Heart left ventricle (tissue), 16 donors: ENCODE results near the gene ALDH3A1. TPM values are rescaled to one million over a fixed set of nuclear protein-coding genes. Genes with fewer than 3 reads are reported as not detected.

ENCODE experiments used
- ATAC-seq, 4 donors: fragments of 200-7000 bp; cut with Tn5 transposase; one replicate each; pipeline ENCODE4 v1.9.1; 2020 to 2022; ENCODE audit warnings: moderate library complexity in 4 of 4, mild to moderate bottlenecking in 3 of 4, moderate number of reproducible peaks in 1 of 4
- DNase-seq, 5 donors: peaks; one replicate each; pipeline ENCODE4 v3.0.0-alpha.2; 2020
- H3K27ac ChIP-seq, 12 donors: fragments of 200-600 bp; sonication (generic) in 4 of 12; one replicate each; pipeline versions ENCODE4 v1.5.0 to v1.8.0; 2016 to 2022; ENCODE audit warnings: mild to moderate bottlenecking in 2 of 12
- H3K27me3 ChIP-seq, 9 donors: fragments of 200-600 bp; sonication (generic) in 2 of 9; one replicate each; pipeline versions ENCODE4 v1.5.1 to v1.8.0; 2016 to 2022; ENCODE audit warnings: mild to moderate bottlenecking in 3 of 9
- H3K36me3 ChIP-seq, 9 donors: fragments of 200-600 bp; sonication (generic) in 2 of 9; one replicate each; pipeline versions ENCODE4 v1.5.0 to v1.8.0; 2018 to 2022; ENCODE audit warnings: mild to moderate bottlenecking in 2 of 9
- H3K4me1 ChIP-seq, 12 donors: fragments of 200-600 bp; sonication (generic) in 4 of 12; one replicate each; pipeline versions ENCODE4 v1.5.0 to v1.8.0; 2016 to 2022; ENCODE audit warnings: mild to moderate bottlenecking in 3 of 12
- H3K4me3 ChIP-seq, 12 donors: fragments of 200-600 bp; sonication (generic) in 4 of 12; one replicate each; pipeline versions ENCODE4 v1.5.0 to v1.8.0; 2017 to 2022; ENCODE audit warnings: mild to moderate bottlenecking in 9 of 12, moderate library complexity in 4 of 12
- H3K9me3 ChIP-seq, 12 donors: fragments of 200-600 bp; sonication (generic) in 4 of 12; one replicate each; pipeline versions ENCODE4 v1.5.0 to v1.8.0; 2016 to 2022; ENCODE audit warnings: mild to moderate bottlenecking in 1 of 12
- CTCF ChIP-seq, 12 donors: fragments of 200-600 bp; sonication (generic) in 4 of 12; IDR thresholded peaks; one replicate each; pipeline versions ENCODE4 v1.5.0 to v1.8.0; 2018 to 2022; ENCODE audit warnings: antibody characterized with exemption in 12 of 12, mild to moderate bottlenecking in 5 of 12
- POLR2A ChIP-seq, 2 donors: fragments of 450-650 bp; IDR thresholded peaks; one replicate each; pipeline ENCODE4 v1.6.1; 2017; ENCODE audit warnings: antibody characterized with exemption in 2 of 2, mild to moderate bottlenecking in 2 of 2, moderate library complexity in 2 of 2
- WGBS, 4 donors: extraction: QIAGEN DNeasy Blood & Tissue Kit in 2 of 4; methylation state at CpG; one replicate each; pipeline versions ENCODE4 v1.1.5 to v1.1.7; 2013 to 2018; 5-methylcytosine and 5-hydroxymethylcytosine counted together
- intact Hi-C, 10 donors: fragments of 100-400 bp; cut with DNase I; formaldehyde crosslinking; loops; one replicate each; pipeline versions ENCODE4 v1.11.1 to v1.14.2; 2022
- polyA plus RNA-seq, 2 donors: library from polyadenylated mRNA; stranded (reverse); fragments of 200-250 nt; gene quantifications; one replicate each; pipeline ENCODE4 v1.2.3, GENCODE V29; 2013
- total RNA-seq, 9 donors: library from RNA; depleted of rRNA in 2 of 9; stranded (reverse); fragments of >200 nt in 2 of 9; fragmentation: NEBNext Ultra II Directional in 3 of 9; extraction: Animal tissue kit (Norgen Biotek cat#: 25700) in 3 of 9; gene quantifications; one replicate each; pipeline versions ENCODE4 v1.1.0 to v1.2.4, GENCODE V29; 2016 to 2023
- donor health status: ischemic (EF 13 %, LVEDD 7.1; RV severe dilation, severe dysfunction).
- donor health status: healthy with polysubstance abuse.
- donor health status: DM: no; HTN: yes; CAD: no.
- donor health status: DM: no; HTN: no; CAD: no.
- donor health status: ischemic (EF 25% LVEDD 6.9; RV normal size, moderate dysfunction).
- donor health status: ischemic (EF 25% LVEDD 5.7; RV mildly dilated, moderate dysfunction).
- donor health status: healthy.
- donor health status: DM: yes; HTN: yes; CAD: no.
- donor health status: ischemic (EF 35%, LVEDD 5.7; RV mildly dilated, moderate dysfunction).
- donor health status: nonischemic (EF 11% LVEDD 7.7; RV severe dilation, severe dysfunction).
- donor health status: DM: yes; HTN: yes; CAD: no.
- donor health status: PGD.
- donor health status: ischemic (EF 29% LVEDD 5.4; RV normal size, mild dysfunction).
- donor health status: nonischemic (EF 23%, LVEDD 6.1; RV moderate dilation, normal function).

Gene ALDH3A1
- total and polyA plus RNA-seq, 11 donors = 0.04 to 1.1 (median 0.31) TPM; not detected in 6

- H3K27me3 ChIP-seq = no peaks in the 10 kb centered on the region
- TF ChIP-seq POLR2A (IDR thresholded peaks at IDR 0.05) (no peak), CTCF (IDR thresholded peaks at IDR 0.05) (peak; percentile 19 to 54 (median 42))
Observed at GRCh38 chr17:19753661-19754463, 5.8 kb upstream of the ALDH3A1 start.

GRCh38 chr17:19753051-19753509 is 5.0 kb upstream of the ALDH3A1 start:
- DNase-seq (peak; percentile 66 to 86 (median 73)), ATAC-seq (peak; percentile 92 to 98 (median 96))
- 57 to 84% (median 70%) methylated on average over 8 to 12 of the region's 12 CpGs for WGBS, 4 donors
- Histone ChIP-seq H3K4me3 (no peak overlapping the region), H3K4me1 (peaks cover 0 to 15% (median 2%) of the 10 kb centered on the region in 12 donors), H3K27me3 (no peaks in the 10 kb centered on the region), H3K27ac (peak overlapping the region; percentile 36 to 86 (median 60)), H3K9me3 (no peaks in the 10 kb centered on the region), H3K36me3 (no peaks in the 10 kb centered on the region)
- TF ChIP-seq POLR2A (IDR thresholded peaks at IDR 0.05) (no peak), CTCF (IDR thresholded peaks at IDR 0.05) (no peak)
- intact Hi-C loops = loop anchor here in 6 of 10 donors (2.0 to 10.0 kb wide), 5 partner anchors 46 to 108 kb away; partner anchors contain the start of gene ALDH3A2 (in 4 of the 6)

More at GRCh38 chr17:19753661-19754463, 5.8 kb upstream of the ALDH3A1 start:
- Histone ChIP-seq H3K36me3 (no peaks in the 10 kb centered on the region), H3K27ac (peak overlapping the region in 8 of 12 donors; percentile 11 to 86 (median 42)), H3K9me3 (no peaks in the 10 kb centered on the region), H3K4me1 (peaks cover 0 to 15% (median 2%) of the 10 kb centered on the region in 12 donors), H3K4me3 (no peak overlapping the region)
- peak; percentile 57 to 83 (median 79) for ATAC-seq
- WGBS, 4 donors = 75 to 83% (median 77%) methylated on average over 12 of the region's 12 CpGs
- peak in 3 of 5 donors; percentile 55 to 62 (median 55) for DNase-seq
- intact Hi-C loops = loop anchor here in 6 of 10 donors (2.0 to 10.0 kb wide), 5 partner anchors 47 to 109 kb away; partner anchors contain the start of gene ALDH3A2 (in 4 of the 6)

GRCh38 chr17:19752216-19753050 is 4.3 kb upstream of the ALDH3A1 start:
- ATAC-seq = peak in 1 of 4 donors; percentile 3
- H3K4me1 ChIP-seq = peaks cover 0 to 15% (median 2%) of the 10 kb centered on the region in 12 donors
- H3K36me3 ChIP-seq = no peaks in the 10 kb centered on the region
- intact Hi-C loops = loop anchor here in 6 of 10 donors (2.0 to 10.0 kb wide), 5 partner anchors 45 to 108 kb away; partner anchors contain the start of gene ALDH3A2 (in 4 of the 6)
- no peaks in the 10 kb centered on the region for H3K9me3 ChIP-seq
- peak overlapping the region; percentile 36 to 86 (median 60) for H3K27ac ChIP-seq
- no peak overlapping the region for H3K4me3 ChIP-seq
- no peak for TF ChIP-seq POLR2A (IDR thresholded peaks at IDR 0.05)
- no peak for TF ChIP-seq CTCF (IDR thresholded peaks at IDR 0.05)
- WGBS, 4 donors = 82 to 88% (median 86%) methylated on average over 13 to 15 of the region's 15 CpGs
- H3K27me3 ChIP-seq = no peaks in the 10 kb centered on the region
- DNase-seq = no peak
